Activated CD8-positive, alpha-beta memory T cell treated with anti-CD3 and anti-CD28 coated beads, Interleukin-2, amount 50 U/mL, for 1 hour (primary cell): ENCODE results near the gene CREB3L1.

Source experiments
- DNase-seq: peaks from one replicate; pipeline ENCODE4 v3.0.0-alpha.2; 2020; ENCODE audit errors: extremely low read depth

CREB3L1 gene, protein sequence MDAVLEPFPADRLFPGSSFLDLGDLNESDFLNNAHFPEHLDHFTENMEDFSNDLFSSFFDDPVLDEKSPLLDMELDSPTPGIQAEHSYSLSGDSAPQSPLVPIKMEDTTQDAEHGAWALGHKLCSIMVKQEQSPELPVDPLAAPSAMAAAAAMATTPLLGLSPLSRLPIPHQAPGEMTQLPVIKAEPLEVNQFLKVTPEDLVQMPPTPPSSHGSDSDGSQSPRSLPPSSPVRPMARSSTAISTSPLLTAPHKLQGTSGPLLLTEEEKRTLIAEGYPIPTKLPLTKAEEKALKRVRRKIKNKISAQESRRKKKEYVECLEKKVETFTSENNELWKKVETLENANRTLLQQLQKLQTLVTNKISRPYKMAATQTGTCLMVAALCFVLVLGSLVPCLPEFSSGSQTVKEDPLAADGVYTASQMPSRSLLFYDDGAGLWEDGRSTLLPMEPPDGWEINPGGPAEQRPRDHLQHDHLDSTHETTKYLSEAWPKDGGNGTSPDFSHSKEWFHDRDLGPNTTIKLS

GRCh38 chr11:46277622-46278386 lies at the start of gene CREB3L1:
Gene CREB3L1, plus strand, starts transcription at chr11:46277662. Its CDS starts 450 bp downstream, at chr11:46278112.
- DNase-seq, result no peak

DNA sequence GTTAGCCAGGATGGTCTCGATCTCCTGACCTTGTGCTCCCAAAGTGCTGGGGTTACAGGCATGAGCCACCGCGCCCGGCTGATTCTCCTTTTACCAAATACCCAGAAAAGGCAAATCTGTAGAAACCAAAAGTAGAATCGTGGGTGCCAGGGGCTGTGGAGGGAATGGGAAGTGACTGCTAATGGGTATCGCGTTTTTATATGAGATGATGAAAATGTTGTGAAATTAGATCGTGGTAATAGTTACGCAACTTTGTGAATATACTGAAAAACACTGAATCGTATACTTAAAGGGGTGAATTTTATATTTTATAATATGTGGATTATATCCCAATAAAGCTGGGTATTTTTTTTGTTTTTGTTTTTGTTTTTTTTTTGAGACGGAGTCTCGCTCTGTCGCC lies 48.2 kb upstream of the CREB3L1 start:
- DNase-seq, result no peak

DNA sequence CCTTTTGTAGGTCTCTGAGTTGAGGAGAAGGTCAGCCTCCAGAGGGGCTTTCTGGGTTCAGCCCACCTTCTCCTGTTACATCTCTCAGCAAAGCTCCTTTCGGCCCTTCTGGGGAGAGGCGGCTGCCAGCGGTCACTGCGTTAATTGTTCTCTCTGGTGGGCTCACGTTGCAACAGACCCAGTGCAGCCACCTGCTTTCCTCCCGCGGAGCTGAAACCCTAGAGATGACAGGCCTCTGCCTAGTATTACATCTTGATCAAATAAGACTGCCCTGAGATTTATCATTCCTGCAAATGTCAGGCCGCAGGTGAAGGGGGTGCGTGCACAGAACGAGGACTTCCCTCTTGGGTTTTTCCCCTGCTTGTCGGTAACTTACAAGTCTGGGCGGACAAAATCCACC lies 43.2 kb upstream of the CREB3L1 start:
- no peak for DNase-seq

DNA sequence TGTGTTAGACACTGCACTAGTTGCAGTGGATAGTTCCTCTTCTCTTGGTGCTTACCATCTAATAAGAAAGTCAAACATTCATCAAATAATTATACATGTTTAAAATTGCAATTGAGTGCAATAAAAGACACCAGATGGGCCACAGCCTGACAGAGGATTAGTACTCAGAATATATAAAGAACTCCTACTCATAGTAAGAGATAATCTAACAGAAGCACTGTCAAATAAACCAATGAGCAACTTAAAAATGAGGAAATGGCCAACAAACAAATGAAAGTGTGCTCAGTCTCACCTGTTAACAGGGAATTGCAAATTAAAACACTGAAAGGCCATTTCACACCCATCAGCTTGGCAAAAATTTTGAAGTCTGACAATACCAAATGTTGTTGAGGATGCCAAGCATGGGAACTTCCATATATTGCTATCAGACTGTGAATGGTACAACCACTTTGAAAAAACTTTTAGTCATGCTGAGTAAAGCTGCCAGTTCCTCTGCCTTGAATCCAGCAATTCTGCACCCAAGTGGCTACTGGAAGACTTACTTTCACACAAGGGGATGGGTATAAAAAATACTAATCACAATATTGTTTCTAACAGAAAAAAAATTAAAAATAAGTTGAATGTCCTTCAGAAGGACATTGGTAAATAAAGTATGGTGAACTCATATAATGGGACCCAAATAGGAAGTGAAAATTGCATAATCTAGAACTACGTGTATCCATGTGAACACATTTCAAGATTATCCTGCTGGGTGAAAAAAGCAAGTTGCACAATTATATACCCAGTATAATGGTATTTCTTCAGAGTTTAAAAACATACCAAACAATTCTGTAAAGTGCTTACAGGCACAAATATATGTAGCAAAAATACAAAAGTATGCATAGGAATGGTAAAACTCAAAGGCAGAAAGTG lies 41.4 kb upstream of the CREB3L1 start:
- no peak for DNase-seq

DNA sequence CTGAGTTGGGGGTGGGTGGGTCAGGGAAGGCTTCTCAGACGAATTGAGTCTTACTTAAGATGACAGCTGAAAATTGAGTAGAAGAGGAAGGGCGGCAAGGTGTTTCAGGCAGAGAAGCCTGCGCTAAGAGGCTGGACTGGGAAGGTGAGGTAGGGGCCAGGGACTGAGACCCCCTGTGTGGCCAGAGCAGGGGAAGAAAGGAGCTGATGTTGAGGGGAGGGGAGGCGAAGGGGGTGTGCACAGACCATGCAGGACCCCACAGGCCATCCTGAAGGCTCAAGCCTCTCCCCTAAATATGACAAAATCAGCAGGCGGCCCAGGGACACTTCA lies 40.6 kb upstream of the CREB3L1 start:
- DNase-seq, result no peak

DNA sequence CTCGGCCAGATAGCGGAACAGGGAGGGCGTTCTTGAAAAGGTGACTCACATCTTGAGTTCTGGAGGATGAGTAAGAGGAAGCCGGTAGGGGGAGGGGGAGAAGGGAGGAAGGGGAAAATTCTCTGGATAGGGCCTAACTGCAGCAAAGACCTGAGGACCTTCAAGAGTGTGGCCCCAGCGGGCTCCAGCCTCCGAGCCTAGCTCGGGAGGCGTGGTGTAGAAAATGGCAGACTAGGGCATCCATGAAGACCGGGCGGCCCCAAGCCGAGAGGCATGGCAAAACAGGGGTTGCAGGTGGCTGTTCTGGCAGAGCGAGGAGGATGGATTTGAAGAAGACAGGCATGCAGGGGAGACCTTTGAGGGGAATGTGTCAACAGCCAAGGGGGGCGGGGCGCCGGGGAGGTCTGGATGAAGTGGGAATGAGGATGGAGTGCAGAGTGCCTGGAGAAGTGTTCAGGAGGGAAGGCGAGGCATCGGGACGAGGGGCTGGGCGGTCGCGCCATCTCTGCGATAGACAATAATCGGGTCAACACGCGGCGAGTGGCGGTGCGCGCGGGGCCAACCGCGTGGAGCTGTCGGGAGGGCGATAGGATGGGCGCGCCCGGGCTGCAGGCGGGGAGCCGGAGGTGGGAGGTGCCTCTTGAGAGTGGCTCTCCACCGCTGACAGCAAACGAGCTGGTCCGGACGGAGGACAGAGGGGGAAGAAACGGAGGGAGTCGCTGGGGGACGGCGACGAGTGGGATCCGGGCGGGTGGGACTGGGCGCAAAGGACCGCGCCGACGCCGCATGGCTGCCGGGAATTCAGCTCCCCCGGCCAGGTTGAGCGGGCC lies 40.0 kb upstream of the CREB3L1 start:
- no peak for DNase-seq

DNA sequence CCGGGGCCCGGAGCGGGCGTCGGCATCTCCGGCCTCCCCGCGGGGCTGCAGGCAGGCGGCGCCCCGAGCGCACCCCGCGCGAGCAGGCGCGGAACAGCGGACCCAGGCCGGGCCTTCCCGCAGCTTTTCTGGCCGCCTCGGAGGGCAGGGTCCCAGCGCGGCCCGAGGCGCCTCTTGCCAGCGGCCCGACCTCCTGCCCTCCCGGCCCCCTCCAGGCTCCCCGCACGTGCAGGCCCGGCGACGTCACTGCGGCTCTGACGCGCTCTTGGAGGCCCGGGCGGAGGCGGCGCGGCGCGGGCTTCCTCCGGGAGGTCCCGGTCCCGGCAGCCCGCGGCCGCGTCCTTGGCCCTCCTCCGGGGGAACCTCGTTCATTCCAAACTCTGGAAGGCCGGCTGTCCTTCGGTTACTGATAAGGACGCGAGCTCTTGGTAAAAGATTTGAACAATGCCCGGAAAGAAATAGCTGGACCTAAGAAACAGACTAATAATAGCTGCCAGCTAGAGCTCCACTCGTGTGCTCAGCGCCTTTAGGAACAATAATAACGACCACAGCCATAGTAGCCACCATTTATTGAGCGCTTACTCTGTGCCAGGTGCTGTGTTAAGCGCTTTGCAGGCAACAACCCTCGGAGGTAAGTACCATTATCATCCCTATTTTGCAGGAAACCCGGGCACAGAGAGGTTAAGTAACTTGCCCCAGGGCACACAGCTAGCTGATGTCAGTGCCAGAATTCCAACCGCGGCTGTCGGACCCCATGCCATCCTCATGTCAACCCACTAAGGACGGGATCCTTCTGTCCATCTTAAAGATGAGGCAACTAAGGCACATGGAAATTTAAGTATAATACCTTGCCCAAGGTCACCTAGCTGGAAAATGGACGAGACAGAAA lies 39.1 kb upstream of the CREB3L1 start:
- no peak for DNase-seq

DNA sequence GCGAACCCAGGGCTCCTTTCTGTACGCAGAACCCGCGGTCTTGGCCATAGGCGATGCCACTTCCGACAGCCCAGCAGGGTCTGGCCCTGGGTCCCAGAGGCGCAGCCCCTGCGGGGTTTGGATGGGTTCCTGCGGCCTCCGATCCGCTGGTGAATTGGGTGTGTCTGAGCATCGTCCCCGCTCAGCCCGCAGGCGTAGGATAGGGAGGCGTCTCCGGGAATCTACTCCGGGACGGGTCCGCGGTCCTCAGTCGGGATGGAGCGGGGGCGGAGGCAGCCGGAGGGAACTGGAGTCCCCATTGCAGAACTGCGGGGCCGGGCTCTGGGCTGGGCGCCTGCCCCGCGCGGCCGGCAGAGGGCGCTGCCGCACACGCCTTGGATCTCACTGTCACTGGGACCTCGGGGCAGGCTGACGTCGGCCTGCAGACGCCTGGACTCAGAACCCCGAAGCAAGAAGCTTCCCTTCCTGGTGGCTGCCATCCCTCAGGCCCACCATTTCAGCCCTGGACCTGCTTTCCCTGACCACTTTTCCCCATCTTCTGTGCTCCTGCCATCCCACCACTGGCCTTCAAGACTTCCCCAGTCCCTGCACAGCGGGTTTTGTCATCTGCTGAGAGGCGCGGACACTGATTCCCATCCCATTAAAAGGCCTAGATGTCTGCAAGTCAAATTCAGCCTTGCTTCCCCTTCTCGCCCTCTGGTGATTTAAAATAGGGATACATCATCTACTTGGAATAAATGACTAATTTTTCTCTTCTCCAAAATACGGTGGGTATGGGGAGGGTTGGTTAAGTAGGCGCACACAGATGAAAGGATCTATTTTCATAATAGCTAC lies 38.3 kb upstream of the CREB3L1 start:
- no peak for DNase-seq

DNA sequence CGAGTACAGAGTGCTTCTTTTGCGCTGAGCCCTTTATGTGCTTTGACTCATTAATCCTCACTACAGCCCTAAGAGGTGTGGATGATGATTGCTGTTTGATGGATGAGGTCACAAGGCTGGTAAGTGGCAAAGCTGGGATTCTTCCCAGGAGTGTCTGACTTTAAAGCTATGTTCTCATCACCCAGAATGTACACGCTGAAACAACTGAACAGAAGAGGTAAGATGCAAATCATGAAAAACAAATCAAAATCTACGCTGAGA lies 37.7 kb upstream of the CREB3L1 start:
- DNase-seq, result no peak

- no peak for DNase-seq
These were observed 37.1 kb upstream of the CREB3L1 start for GRCh38 chr11:46240371-46240770.

- no peak for DNase-seq
These were observed 36.6 kb upstream of the CREB3L1 start for GRCh38 chr11:46240861-46241260.

GRCh38 chr11:46242041-46242951 lies 35.2 kb upstream of the CREB3L1 start:
- DNase-seq, result no peak

- peak; percentile 59 for DNase-seq
These were observed 34.3 kb upstream of the CREB3L1 start for GRCh38 chr11:46242952-46243795.

DNA sequence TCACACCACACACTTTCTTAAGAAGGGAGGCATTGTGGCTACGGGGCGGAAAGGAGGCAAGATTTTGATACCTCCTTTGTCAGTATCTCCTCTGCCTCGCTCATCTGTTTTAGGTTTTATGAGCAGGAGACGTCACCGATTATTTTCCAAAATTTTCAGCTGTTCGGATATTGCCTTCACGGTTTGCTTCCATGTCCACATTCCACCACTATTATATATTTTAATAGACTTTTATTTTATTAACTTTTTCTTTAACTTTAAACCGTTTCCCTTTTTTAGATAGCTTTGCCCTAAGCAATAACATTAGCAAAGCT lies 33.7 kb upstream of the CREB3L1 start:
- DNase-seq, result no peak

DNA sequence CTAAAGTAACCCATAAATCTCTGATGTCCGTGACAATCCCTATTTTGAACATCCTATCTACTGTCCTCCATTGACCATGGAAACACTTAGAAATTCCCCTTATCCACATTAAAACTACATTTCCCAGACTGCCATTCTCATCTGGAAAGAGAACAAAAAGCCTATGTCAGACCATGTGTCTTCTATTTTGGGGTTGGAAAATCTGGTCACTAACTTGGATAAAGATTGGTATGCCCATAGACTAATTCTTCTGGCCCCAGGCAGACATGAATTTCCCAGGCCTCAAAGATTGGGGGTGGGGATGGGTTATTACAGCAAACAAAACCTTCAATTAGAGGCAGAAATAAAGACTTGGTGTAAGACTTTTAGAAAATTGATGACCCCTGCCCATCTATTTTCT lies 30.9 kb upstream of the CREB3L1 start:
- no peak for DNase-seq

DNA sequence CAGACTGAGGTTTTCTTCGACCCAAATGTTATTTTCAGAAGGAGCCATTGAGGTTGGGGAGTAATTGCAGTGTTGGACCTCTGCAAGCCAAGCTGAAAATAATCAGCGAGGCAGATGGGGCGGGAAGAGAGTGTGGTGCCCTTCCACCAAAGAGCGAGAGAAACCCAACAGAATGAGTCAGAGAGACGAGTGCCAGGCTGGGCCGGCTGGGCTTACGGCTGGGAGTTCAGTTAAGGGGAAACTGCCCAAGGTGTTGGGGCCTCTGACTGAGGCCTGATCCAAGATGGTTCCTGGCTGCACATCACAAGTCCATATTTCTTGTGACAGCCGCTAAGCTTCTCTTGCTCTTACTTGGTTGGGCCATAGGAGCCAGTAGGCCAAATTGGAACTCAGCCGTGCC lies 30.4 kb upstream of the CREB3L1 start:
- no peak for DNase-seq

GRCh38 chr11:46247659-46248058 lies 29.8 kb upstream of the CREB3L1 start:
- no peak for DNase-seq
